OCI-LY7 (cell line): ENCODE measurements around the gene AMMECR1. TPM values are rescaled to one million over a fixed set of nuclear protein-coding genes. Genes with fewer than 3 reads are reported as not detected.

Experiments used
- BruUV-seq: library from RNA; stranded (reverse); fragments of 400-500 nt; replicated peaks from 2 replicates; lab custom pipeline; 2021; lab: Mats Ljungman, UMichigan
- CTCF ChIA-PET: fragments of 300-600 bp; sonication (Branson Sonifier 250); formaldehyde crosslinking; loops from one replicate; lab custom pipeline; 2022; ENCODE audit warnings: antibody characterized with exemption; ENCODE audit not compliant: unreplicated experiment; lab: Charles Lee
- POLR2A ChIA-PET: fragments of 300-600 bp; sonication (Branson Sonifier 250); formaldehyde crosslinking; loops from one replicate; lab custom pipeline; 2022; ENCODE audit warnings: antibody characterized with exemption; lab: Charles Lee
- DNase-seq: peaks from one replicate; pipeline ENCODE4 v3.0.0-alpha.2; 2015; ENCODE audit warnings: low spot score
- H2AFZ ChIP-seq: fragments of 200-600 bp; sonication (generic), shearing (Covaris generic); 2 replicates; pipeline ENCODE4 v1.6.1; 2014; ENCODE audit warnings: mild to moderate bottlenecking, antibody characterized with exemption, low read length, moderate library complexity
- H3K27ac ChIP-seq: fragments of 200-600 bp; sonication (generic); 2 replicates; pipeline ENCODE4 v1.5.1; 2014; ENCODE audit warnings: mixed run types, low read depth, mild to moderate bottlenecking, moderate library complexity, low read length, inconsistent platforms; ENCODE audit not compliant: poor library complexity, severe bottlenecking
- H3K36me3 ChIP-seq: fragments of 200-600 bp; sonication (generic); 2 replicates; pipeline ENCODE4 v1.6.1; 2014; ENCODE audit warnings: mild to moderate bottlenecking, antibody characterized with exemption, low read length, moderate library complexity, mixed read lengths; ENCODE audit not compliant: insufficient read depth
- H3K4me1 ChIP-seq: fragments of 200-600 bp; sonication (generic); 2 replicates; pipeline ENCODE4 v1.5.1; 2014; ENCODE audit warnings: mild to moderate bottlenecking, low read length; ENCODE audit not compliant: insufficient read depth, poor library complexity, severe bottlenecking
- H3K4me2 ChIP-seq: fragments of 200-600 bp; sonication (generic); 2 replicates; pipeline ENCODE4 v1.6.1; 2014; ENCODE audit warnings: mild to moderate bottlenecking, low read length
- H3K4me3 ChIP-seq: fragments of 200-600 bp; sonication (generic); 2 replicates; pipeline ENCODE4 v1.5.1; 2014; ENCODE audit warnings: mild to moderate bottlenecking, low read depth, low read length; ENCODE audit not compliant: poor library complexity, severe bottlenecking
- H3K79me2 ChIP-seq: fragments of 200-600 bp; sonication (generic); 2 replicates; pipeline ENCODE4 v1.6.1; 2016; ENCODE audit warnings: low read depth, mild to moderate bottlenecking, low read length, moderate library complexity, mixed read lengths; ENCODE audit not compliant: insufficient read depth
- H3K9me2 ChIP-seq: fragments of 200-600 bp; sonication (generic); 2 replicates; pipeline ENCODE4 v1.6.1; 2016; ENCODE audit warnings: mild to moderate bottlenecking, low read length, mixed read lengths; ENCODE audit not compliant: insufficient read depth
- H3K9me3 ChIP-seq: fragments of 200-600 bp; sonication (generic); 2 replicates; pipeline ENCODE4 v1.6.1; 2014; ENCODE audit warnings: mild to moderate bottlenecking, mixed run types, low read length, mixed read lengths
- H4K20me1 ChIP-seq: fragments of 200-600 bp; sonication (generic); 2 replicates; pipeline ENCODE4 v1.6.1; 2014; ENCODE audit warnings: mild to moderate bottlenecking, antibody characterized with exemption, low read length, moderate library complexity, mixed read lengths; ENCODE audit not compliant: insufficient read depth
- EZH2phosphoT487 ChIP-seq: fragments of 200-600 bp; sonication (generic); IDR thresholded peaks from 2 replicates; pipeline ENCODE4 v1.6.1; 2018; ENCODE audit warnings: low read depth, borderline replicate concordance, mild to moderate bottlenecking, mixed run types, antibody characterized with exemption, low read length, moderate library complexity, mixed read lengths
- intact Hi-C: fragments of 100-400 bp; cut with micrococcal nuclease; formaldehyde crosslinking; loops from one replicate; pipeline ENCODE4 v1.10.0; 2022; ENCODE audit not compliant: unreplicated experiment
- total RNA-seq, 2 experiments: library from RNA; depleted of rRNA in 1 of 2; stranded (reverse); fragments of >200 nt in 1 of 2; shearing (Covaris generic) in 1 of 2; gene quantifications; 2 replicates each; pipeline ENCODE4 v1.2.3, GENCODE V29; 2014 to 2022
- TF ChIP-seq, protein P1 (sequence below): fragments of 200-600 bp; sonication (generic); conservative IDR thresholded peaks from 2 replicates; pipeline ENCODE4 v1.5.1; 2014; ENCODE audit warnings: mild to moderate bottlenecking, antibody characterized with exemption, low read length, moderate library complexity, mixed read lengths

Gene AMMECR1
- total RNA-seq, 2 experiments from 2014 or later: 19.1 to 32.3 TPM

DNA sequence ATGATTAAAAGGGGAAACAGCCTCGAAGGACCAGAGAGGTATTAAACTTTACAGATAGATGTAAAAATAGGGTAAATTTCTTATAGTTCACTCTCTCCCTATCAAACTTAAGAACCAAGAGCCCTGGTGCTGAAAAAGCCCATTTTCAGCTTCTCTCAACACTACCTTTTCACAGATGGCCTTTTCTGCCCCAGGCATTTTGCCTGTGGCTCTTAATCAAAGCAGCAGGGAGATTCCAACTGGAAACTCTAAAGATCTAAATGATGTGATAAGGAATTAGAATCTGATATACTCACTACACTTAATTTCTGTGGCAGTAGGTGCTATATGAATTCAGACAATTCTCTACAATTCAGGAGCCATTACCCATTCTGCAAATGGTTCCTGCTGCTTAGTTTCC is 60.0 kb downstream of the AMMECR1 start:
- no peak for DNase-seq
- H3K4me2 ChIP-seq: no peak overlapping the region
- TF ChIP-seq, protein P1, sequence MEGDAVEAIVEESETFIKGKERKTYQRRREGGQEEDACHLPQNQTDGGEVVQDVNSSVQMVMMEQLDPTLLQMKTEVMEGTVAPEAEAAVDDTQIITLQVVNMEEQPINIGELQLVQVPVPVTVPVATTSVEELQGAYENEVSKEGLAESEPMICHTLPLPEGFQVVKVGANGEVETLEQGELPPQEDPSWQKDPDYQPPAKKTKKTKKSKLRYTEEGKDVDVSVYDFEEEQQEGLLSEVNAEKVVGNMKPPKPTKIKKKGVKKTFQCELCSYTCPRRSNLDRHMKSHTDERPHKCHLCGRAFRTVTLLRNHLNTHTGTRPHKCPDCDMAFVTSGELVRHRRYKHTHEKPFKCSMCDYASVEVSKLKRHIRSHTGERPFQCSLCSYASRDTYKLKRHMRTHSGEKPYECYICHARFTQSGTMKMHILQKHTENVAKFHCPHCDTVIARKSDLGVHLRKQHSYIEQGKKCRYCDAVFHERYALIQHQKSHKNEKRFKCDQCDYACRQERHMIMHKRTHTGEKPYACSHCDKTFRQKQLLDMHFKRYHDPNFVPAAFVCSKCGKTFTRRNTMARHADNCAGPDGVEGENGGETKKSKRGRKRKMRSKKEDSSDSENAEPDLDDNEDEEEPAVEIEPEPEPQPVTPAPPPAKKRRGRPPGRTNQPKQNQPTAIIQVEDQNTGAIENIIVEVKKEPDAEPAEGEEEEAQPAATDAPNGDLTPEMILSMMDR: no peak
- no peak for TF ChIP-seq EZH2phosphoT487
- H3K4me3 ChIP-seq: no peak overlapping the region
- no peak overlapping the region for H2AFZ ChIP-seq
- no peaks in the 10 kb centered on the region for H3K9me3 ChIP-seq
- H3K4me1 ChIP-seq: no peaks in the 10 kb centered on the region
- no peaks in the 10 kb centered on the region for H3K36me3 ChIP-seq
- H3K79me2 ChIP-seq: no peaks in the 10 kb centered on the region
- intact Hi-C loops: no loop called here
- no peaks in the 10 kb centered on the region for H3K9me2 ChIP-seq
- CTCF ChIA-PET: no interaction called here
- no peak overlapping the region for H3K27ac ChIP-seq
- no peaks in the 10 kb centered on the region for H4K20me1 ChIP-seq
- POLR2A ChIA-PET: no interaction called here
- no TSS peak for BruUV-seq

DNA sequence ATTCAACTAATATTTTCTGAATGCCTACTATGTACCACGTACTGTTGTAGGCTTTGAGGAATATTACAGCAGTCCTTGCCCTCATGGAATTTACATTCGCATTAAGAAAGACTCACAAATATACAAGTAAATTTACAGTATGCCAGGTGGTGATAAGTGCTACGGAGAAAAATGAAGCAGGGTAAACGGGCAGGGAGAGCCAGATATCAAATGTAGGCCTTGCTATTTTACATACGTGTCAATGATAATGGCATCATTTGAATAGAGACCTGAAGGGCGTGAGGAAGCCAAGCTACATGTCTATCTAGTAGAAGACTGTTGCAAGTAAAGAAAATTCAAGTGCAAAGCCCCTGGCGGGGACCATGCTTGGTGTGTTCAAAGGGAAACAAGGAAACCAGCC is 65.2 kb downstream of the AMMECR1 start:
- no peaks in the 10 kb centered on the region for H3K79me2 ChIP-seq
- no peak overlapping the region for H3K4me3 ChIP-seq
- H3K4me2 ChIP-seq: no peak overlapping the region
- ChIA-PET POLR2A (no interaction called here), CTCF (no interaction called here)
- no peaks in the 10 kb centered on the region for H3K36me3 ChIP-seq
- DNase-seq: no peak
- no peak overlapping the region for H3K27ac ChIP-seq
- H3K4me1 ChIP-seq: no peaks in the 10 kb centered on the region
- no peaks in the 10 kb centered on the region for H4K20me1 ChIP-seq
- BruUV-seq: no TSS peak
- no peak overlapping the region for H2AFZ ChIP-seq
- H3K9me2 ChIP-seq: no peaks in the 10 kb centered on the region
- intact Hi-C loops: no loop called here
- H3K9me3 ChIP-seq: no peaks in the 10 kb centered on the region
- no peak for TF ChIP-seq EZH2phosphoT487
- TF ChIP-seq, protein P1: no peak

DNA sequence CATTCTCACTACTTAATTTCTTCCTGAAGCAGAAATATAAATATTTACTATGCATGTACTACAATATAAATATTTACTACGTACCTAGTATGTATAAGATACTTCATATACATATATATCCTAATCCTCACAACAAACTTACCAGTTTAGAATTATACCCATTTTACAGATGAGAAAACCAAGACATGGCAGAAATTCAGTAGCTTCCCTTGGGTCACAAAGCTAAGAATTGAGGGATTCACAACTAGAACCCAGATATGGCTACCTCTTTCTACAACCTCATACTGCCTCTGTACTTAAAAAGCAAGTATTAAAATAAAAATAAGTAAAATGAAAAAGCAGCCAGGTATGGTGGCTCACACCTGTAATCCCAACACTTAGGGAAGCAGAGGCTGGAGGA is 65.9 kb downstream of the AMMECR1 start:
- CTCF ChIA-PET: no interaction called here
- Histone ChIP-seq H3K27ac (no peak overlapping the region), H3K36me3 (no peaks in the 10 kb centered on the region), H3K4me3 (no peak overlapping the region), H4K20me1 (no peaks in the 10 kb centered on the region), H3K9me2 (no peaks in the 10 kb centered on the region), H3K9me3 (no peaks in the 10 kb centered on the region), H3K79me2 (no peaks in the 10 kb centered on the region), H3K4me2 (no peak overlapping the region), H2AFZ (no peak overlapping the region), H3K4me1 (no peaks in the 10 kb centered on the region)
- TF ChIP-seq, protein P1: no peak
- no peak for TF ChIP-seq EZH2phosphoT487
- DNase-seq: no peak
- no TSS peak for BruUV-seq
- intact Hi-C loops: no loop called here
- POLR2A ChIA-PET: no interaction called here
